WTC11 (cell line): ENCODE data around the gene APOBEC2. TPM values are rescaled to one million over a fixed set of nuclear protein-coding genes. Genes with fewer than 3 reads are reported as not detected.

Source experiments
- ATAC-seq: fragments of 200-7000 bp; cut with Tn5 transposase; 2 replicates; pipeline ENCODE4 v1.10.0; 2021; ENCODE audit warnings: mild to moderate bottlenecking, moderate library complexity
- CTCF ChIA-PET: fragments of 300-600 bp; sonication (Branson Sonifier 250); formaldehyde crosslinking; loops from one replicate; lab custom pipeline; 2021; ENCODE audit warnings: antibody characterized with exemption; lab: Charles Lee
- POLR2A ChIA-PET: fragments of 350-600 bp; sonication (Branson Sonifier 250); formaldehyde crosslinking; loops from one replicate; lab custom pipeline; 2021; ENCODE audit warnings: antibody characterized with exemption; lab: Charles Lee
- DNase-seq: peaks from one replicate; pipeline ENCODE4 v3.0.0; 2021; ENCODE audit warnings: low spot score
- H3K27ac Mint-ChIP-seq: 2 replicates; pipeline ENCODE4 v1.8.0; 2021; ENCODE audit warnings: mixed read lengths
- H3K27me3 Mint-ChIP-seq: 2 replicates; pipeline ENCODE4 v1.8.0; 2021; ENCODE audit warnings: low read depth, mild to moderate bottlenecking, moderate library complexity, mixed read lengths
- H3K36me3 Mint-ChIP-seq: 2 replicates; pipeline ENCODE4 v1.8.0; 2021; ENCODE audit warnings: mixed read lengths
- H3K4me1 Mint-ChIP-seq: 2 replicates; pipeline ENCODE4 v1.8.0; 2022; ENCODE audit warnings: mixed read lengths
- H3K4me3 Mint-ChIP-seq: 2 replicates; pipeline ENCODE4 v1.8.0; 2021; ENCODE audit warnings: mild to moderate bottlenecking, moderate library complexity, mixed read lengths
- H3K9me3 Mint-ChIP-seq: 2 replicates; pipeline ENCODE4 v1.8.0; 2021; ENCODE audit warnings: mixed read lengths
- ARID4B ChIP-seq: sonication (generic); formaldehyde crosslinking; IDR thresholded peaks from 2 replicates; pipeline ENCODE4 v1.8.0; 2023; ENCODE audit warnings: missing genetic modification reagents, mild to moderate bottlenecking, borderline replicate concordance
- ATF6 ChIP-seq: sonication (generic); formaldehyde crosslinking; IDR thresholded peaks from 2 replicates; pipeline ENCODE4 v1.8.1; 2023; ENCODE audit warnings: mild to moderate bottlenecking, missing genetic modification reagents
- CREB1 ChIP-seq: sonication (generic); formaldehyde crosslinking; IDR thresholded peaks from 2 replicates; pipeline ENCODE4 v1.8.0; 2023; ENCODE audit warnings: mild to moderate bottlenecking, missing genetic modification reagents
- CREM ChIP-seq: sonication (generic); formaldehyde crosslinking; IDR thresholded peaks from 2 replicates; pipeline ENCODE4 v1.8.1; 2022; ENCODE audit warnings: mild to moderate bottlenecking, missing genetic modification reagents, moderate library complexity
- ELF4 ChIP-seq: sonication (generic); formaldehyde crosslinking; IDR thresholded peaks from 2 replicates; pipeline ENCODE4 v1.8.1; 2022; ENCODE audit warnings: low read depth, mild to moderate bottlenecking, moderate library complexity, missing genetic modification reagents
- MYBL2 ChIP-seq: sonication (generic); formaldehyde crosslinking; IDR thresholded peaks from 2 replicates; pipeline ENCODE4 v1.8.1; 2023; ENCODE audit warnings: mild to moderate bottlenecking, moderate library complexity, missing genetic modification reagents
- NR2C2 ChIP-seq: sonication (generic); formaldehyde crosslinking; IDR thresholded peaks from 2 replicates; pipeline ENCODE4 v1.8.0; 2022; ENCODE audit warnings: mild to moderate bottlenecking, missing genetic modification reagents
- PRDM15 ChIP-seq: sonication (generic); formaldehyde crosslinking; IDR thresholded peaks from 2 replicates; pipeline ENCODE4 v1.8.0; 2022; ENCODE audit warnings: missing genetic modification reagents
- SMAD4 ChIP-seq: sonication (generic); formaldehyde crosslinking; IDR thresholded peaks from 2 replicates; pipeline ENCODE4 v1.8.0; 2022; ENCODE audit warnings: mild to moderate bottlenecking, missing genetic modification reagents
- TEAD4 ChIP-seq: sonication (generic); formaldehyde crosslinking; IDR thresholded peaks from 2 replicates; pipeline ENCODE4 v1.8.0; 2022; ENCODE audit warnings: mild to moderate bottlenecking, missing genetic modification reagents
- ZBTB43 ChIP-seq: sonication (generic); formaldehyde crosslinking; IDR thresholded peaks from 2 replicates; pipeline ENCODE4 v1.8.1; 2023; ENCODE audit warnings: mild to moderate bottlenecking, missing genetic modification reagents
- ZNF121 ChIP-seq: sonication (generic); formaldehyde crosslinking; IDR thresholded peaks from 2 replicates; pipeline ENCODE4 v1.8.0; 2023; ENCODE audit warnings: missing genetic modification reagents
- ZNF138 ChIP-seq: sonication (generic); formaldehyde crosslinking; conservative IDR thresholded peaks from 2 replicates; pipeline ENCODE4 v1.8.1; 2022; ENCODE audit warnings: mild to moderate bottlenecking, moderate library complexity, missing genetic modification reagents
- ZNF281 ChIP-seq: sonication (generic); formaldehyde crosslinking; IDR thresholded peaks from 2 replicates; pipeline ENCODE4 v1.8.0; 2023; ENCODE audit warnings: mild to moderate bottlenecking, missing genetic modification reagents
- ZNF671 ChIP-seq: fragments of 250-450 bp; sonication (Bioruptor Pico); IDR thresholded peaks from 2 replicates; pipeline ENCODE4 v1.8.0; 2021; ENCODE audit warnings: mild to moderate bottlenecking
- total RNA-seq: library from RNA; stranded (reverse); gene quantifications from 3 replicates; pipeline ENCODE4 v1.2.3, GENCODE V29; 2021
- TF ChIP-seq, protein P1 (sequence below): sonication (generic); formaldehyde crosslinking; conservative IDR thresholded peaks from 2 replicates; pipeline ENCODE4 v1.8.1; 2022; ENCODE audit warnings: mild to moderate bottlenecking, missing genetic modification reagents

Gene APOBEC2
- total RNA-seq, 1 experiment from 2014 or later: not detected

DNA sequence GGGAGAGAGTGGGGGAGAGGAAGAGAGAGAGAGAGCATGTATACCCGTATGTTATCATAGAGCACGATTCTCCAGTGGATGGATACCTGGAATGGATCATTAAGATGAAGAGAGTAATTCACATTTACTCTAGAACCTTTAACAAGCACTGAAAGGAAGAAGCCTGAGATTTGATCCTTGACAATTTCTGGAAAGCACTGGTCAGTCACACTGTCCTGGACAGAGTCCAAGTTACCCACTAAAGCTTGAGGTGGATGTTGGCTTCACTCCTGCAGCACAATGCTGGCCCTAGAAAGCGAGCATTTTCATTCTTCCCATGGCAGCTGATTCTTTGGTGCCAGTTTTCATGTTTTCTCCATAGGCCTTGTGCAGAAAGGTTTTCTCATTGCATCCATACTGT, 45.4 kb downstream of the APOBEC2 start:
- DNase-seq: no peak
- Mint-ChIP-seq H3K9me3 (no peaks in the 10 kb centered on the region), H3K36me3 (peaks cover 67% of the 10 kb centered on the region), H3K4me1 (peaks cover 18% of the 10 kb centered on the region), H3K27ac (no peak overlapping the region), H3K4me3 (no peak overlapping the region), H3K27me3 (peaks cover 6% of the 10 kb centered on the region; the same call in 1 of the 2 replicates)
- CTCF ChIA-PET: interaction anchor here (1.2 to 5.8 kb wide), 2 partner anchors 83 to 93 kb away, joined by 3 to 115 read pairs; no protein-coding TSS in a partner anchor
- ATAC-seq: no peak
- TF ChIP-seq ZNF121 (CRISPR knock-in tag) (no peak), ELF4 (CRISPR knock-in tag) (no peak), CREB1 (no peak), ZNF281 (CRISPR knock-in tag) (no peak), PRDM15 (CRISPR knock-in tag) (no peak), ARID4B (CRISPR knock-in tag) (no peak), ZNF671 (CRISPR knock-in tag) (no peak), ZNF138 (no peak), CREM (CRISPR knock-in tag) (no peak), ATF6 (CRISPR knock-in tag) (no peak), NR2C2 (no peak), MYBL2 (CRISPR knock-in tag) (no peak), ZBTB43 (CRISPR knock-in tag) (no peak), TEAD4 (no peak), SMAD4 (CRISPR knock-in tag) (no peak)
- TF ChIP-seq, protein P1, sequence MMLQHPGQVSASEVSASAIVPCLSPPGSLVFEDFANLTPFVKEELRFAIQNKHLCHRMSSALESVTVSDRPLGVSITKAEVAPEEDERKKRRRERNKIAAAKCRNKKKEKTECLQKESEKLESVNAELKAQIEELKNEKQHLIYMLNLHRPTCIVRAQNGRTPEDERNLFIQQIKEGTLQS: no peak
- POLR2A ChIA-PET: interaction anchor here (1.1 kb wide), 1 partner anchor 55 kb away, joined by 3 read pairs; no protein-coding TSS in a partner anchor
